ENCODE results near the gene SIRT2. TPM values are rescaled to one million over a fixed set of nuclear protein-coding genes. Genes with fewer than 3 reads are reported as not detected.
"Not testable (repeated sequence)": the region's sequence is repeated elsewhere in the genome, so short reads cannot be mapped to it uniquely, and the experiment has no call there.

The SIRT2 gene
- 104 TPM for polyA plus RNA-seq (ENCODE audit: insufficient read length)

- DNase-seq (ENCODE audit: low read depth), result peak; percentile 99
These were observed at the start of gene SIRT2, which contains the start of gene NFKBIB for GRCh38 chr19:38899447-38900201. Gene SIRT2, minus strand, starts transcription at chr19:38899618. Its CDS starts 97 bp downstream, at chr19:38899521. Gene NFKBIB, plus strand, starts transcription at chr19:38899969. Its CDS starts 64 bp downstream, at chr19:38900033.

GRCh38 chr19:38946229-38947010 is 47.0 kb upstream of the SIRT2 start:
- DNase-seq (ENCODE audit: low read depth), result no peak

GRCh38 chr19:38945562-38946228 is 46.3 kb upstream of the SIRT2 start:
- no peak for DNase-seq (ENCODE audit: low read depth)

- DNase-seq (ENCODE audit: low read depth), result no peak
These were observed 45.6 kb upstream of the SIRT2 start for GRCh38 chr19:38944981-38945506.

GRCh38 chr19:38942471-38943181 is 43.2 kb upstream of the SIRT2 start:
- DNase-seq (ENCODE audit: low read depth), result no peak

- no peak for DNase-seq (ENCODE audit: low read depth)
These were observed 42.6 kb upstream of the SIRT2 start for GRCh38 chr19:38941979-38942378.

GRCh38 chr19:38941466-38941865 is 42.0 kb upstream of the SIRT2 start:
- DNase-seq (ENCODE audit: low read depth), result not testable (repeated sequence)

GRCh38 chr19:38939957-38940356 is 40.5 kb upstream of the SIRT2 start:
- no peak for DNase-seq (ENCODE audit: low read depth)

GRCh38 chr19:38933544-38933943 is 34.1 kb upstream of the SIRT2 start:
- no peak for DNase-seq (ENCODE audit: low read depth)

- DNase-seq (ENCODE audit: low read depth), result no peak
These were observed 33.2 kb upstream of the SIRT2 start for GRCh38 chr19:38932425-38933179.

GRCh38 chr19:38931521-38931793 is 32.0 kb upstream of the SIRT2 start:
- no peak for DNase-seq (ENCODE audit: low read depth)

- DNase-seq (ENCODE audit: low read depth), result peak; percentile 99
These were observed 31.5 kb upstream of the SIRT2 start, which contains the start of gene MRPS12 for GRCh38 chr19:38930776-38931520. Gene MRPS12, plus strand, starts transcription at chr19:38930944. Its CDS starts 351 bp downstream, at chr19:38931295.

- peak; percentile 74 for DNase-seq (ENCODE audit: low read depth)
These were observed 30.7 kb upstream of the SIRT2 start, which contains the start of gene SARS2 for GRCh38 chr19:38929929-38930775. Gene SARS2, minus strand, starts transcription at chr19:38930763. Its CDS starts 27 bp downstream, at chr19:38930736.

GRCh38 chr19:38928391-38929001 is 29.1 kb upstream of the SIRT2 start:
- no peak for DNase-seq (ENCODE audit: low read depth)

GRCh38 chr19:38924388-38924787 is 25.0 kb upstream of the SIRT2 start:
- no peak for DNase-seq (ENCODE audit: low read depth)

GRCh38 chr19:38922482-38922881 is 23.1 kb upstream of the SIRT2 start:
- no peak for DNase-seq (ENCODE audit: low read depth)

GRCh38 chr19:38921420-38922274 is 22.2 kb upstream of the SIRT2 start:
- DNase-seq (ENCODE audit: low read depth), result no peak

All from forelimb muscle (tissue), 1 donor.